ENCODE results near the gene CTSW. TPM values are rescaled to one million over a fixed set of nuclear protein-coding genes. Genes with fewer than 3 reads are reported as not detected.
"Not testable (repeated sequence)": the region's sequence is repeated elsewhere in the genome, so short reads cannot be mapped to it uniquely, and the experiment has no call there.

CTSW gene, protein sequence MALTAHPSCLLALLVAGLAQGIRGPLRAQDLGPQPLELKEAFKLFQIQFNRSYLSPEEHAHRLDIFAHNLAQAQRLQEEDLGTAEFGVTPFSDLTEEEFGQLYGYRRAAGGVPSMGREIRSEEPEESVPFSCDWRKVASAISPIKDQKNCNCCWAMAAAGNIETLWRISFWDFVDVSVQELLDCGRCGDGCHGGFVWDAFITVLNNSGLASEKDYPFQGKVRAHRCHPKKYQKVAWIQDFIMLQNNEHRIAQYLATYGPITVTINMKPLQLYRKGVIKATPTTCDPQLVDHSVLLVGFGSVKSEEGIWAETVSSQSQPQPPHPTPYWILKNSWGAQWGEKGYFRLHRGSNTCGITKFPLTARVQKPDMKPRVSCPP
- total RNA-seq, result 10 to 100 TPM; 11.1 to 13.2 TPM

DNA sequence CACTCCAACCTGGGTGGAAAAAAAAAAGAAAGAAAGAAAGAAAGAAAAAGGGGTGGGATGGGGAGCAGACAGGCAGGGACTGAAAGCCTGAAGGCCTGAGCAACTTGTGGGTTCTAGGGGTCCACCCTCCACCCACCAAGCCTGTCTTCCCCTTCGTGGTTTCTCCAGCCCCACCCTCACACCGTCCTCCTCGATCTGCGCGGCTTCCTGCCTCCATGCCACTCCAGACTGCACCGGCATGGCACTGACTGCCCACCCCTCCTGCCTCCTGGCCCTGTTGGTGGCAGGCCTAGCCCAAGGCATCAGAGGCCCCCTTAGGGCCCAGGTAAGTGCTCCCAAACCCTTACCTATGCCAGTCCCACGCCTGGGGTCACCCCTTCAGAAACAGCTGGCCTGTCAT, at the start of gene CTSW:
Gene CTSW (plus strand): TSS at position 221 of the 400 bp plus-strand sequence. CDS start 18 bp downstream, at position 239.
- CTCF ChIA-PET, result interaction anchor here (0.6 to 5.0 kb wide), 5 partner anchors 9 to 370 kb away, joined by 3 to 33 read pairs (median 4); partner anchors contain the start of genes CFL1, FIBP, KAT5 and MUS81
- peaks cover 28% of the 10 kb centered on the region for H3K4me1 Mint-ChIP-seq (ENCODE audit: low read depth)
- intact Hi-C loops (cut with micrococcal nuclease), result no loop called here

GRCh38 chr11:65832231-65832630, 47.4 kb upstream of the CTSW start:
- not testable (repeated sequence) for H3K27ac Mint-ChIP-seq, H3K4me3 Mint-ChIP-seq, H3K36me3 Mint-ChIP-seq

More for the DNA sequence above, at the start of gene CTSW:
- peak; percentile 54 for DNase-seq
- POLR2A ChIA-PET, result interaction anchor here (1.5 kb wide), 1 partner anchor 9 kb away, joined by 4 read pairs; the partner anchor contains the start of gene FIBP
- Mint-ChIP-seq H3K4me3 (peak within 1 kb of the TSS; percentile 31), H3K27me3 (no peaks in the 10 kb centered on the region), H3K36me3 (peaks cover 17% of the 10 kb centered on the region), H3K27ac (peak within 1 kb of the TSS; percentile 89), H3K9me3 (no peaks in the 10 kb centered on the region)

DNA sequence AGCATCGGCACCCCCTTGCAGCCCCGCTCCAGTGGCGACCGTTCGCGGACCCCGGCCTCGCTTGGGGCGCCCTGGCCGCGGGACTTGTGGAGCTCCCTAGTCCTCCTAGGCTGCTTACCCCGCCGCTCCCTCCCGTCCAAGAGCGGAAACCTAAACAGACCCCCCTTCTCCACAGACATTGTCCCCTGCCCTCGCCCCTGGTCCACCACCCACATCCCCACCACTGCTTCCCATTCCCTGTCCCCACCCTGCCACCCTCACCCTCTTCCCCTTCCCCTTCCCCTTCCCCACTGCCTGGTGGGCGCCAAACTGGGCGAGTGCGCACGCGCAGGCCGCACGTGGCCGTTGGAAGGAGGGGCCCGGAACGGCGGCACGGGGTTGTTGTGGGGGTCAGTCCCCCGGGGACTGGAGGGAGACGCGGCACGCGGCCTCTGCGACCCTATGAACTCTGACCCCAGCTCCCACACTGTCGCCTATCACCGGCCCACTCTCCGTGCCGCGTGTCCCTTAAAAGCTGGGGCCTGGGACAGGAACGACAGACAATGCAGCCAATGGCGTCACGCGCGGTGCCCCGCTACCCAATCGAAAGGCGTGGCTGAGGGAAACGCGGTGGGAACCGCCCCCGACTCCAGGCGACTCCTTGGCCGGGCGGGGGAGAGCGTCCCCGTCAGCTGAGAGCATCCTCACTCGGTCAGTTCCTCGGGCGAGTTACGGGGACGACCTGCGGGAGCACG, 46.2 kb upstream of the CTSW start, which contains the start of gene SNX32:
Gene SNX32 (plus strand): TSS at position 667 of the 734 bp plus-strand sequence. CDS start 103 bp downstream, outside the sequence.
- Mint-ChIP-seq H3K27ac (no peak within 1 kb of the TSS), H3K4me3 (no peak within 1 kb of the TSS)
- CTCF ChIA-PET, result interaction anchor here (0.6 to 4.1 kb wide), 6 partner anchors 11 to 158 kb away, joined by 3 to 25 read pairs (median 10); partner anchors contain the start of gene AP5B1

More at GRCh38 chr11:65832231-65832630, 47.4 kb upstream of the CTSW start:
- ChIA-PET CTCF (interaction anchor here (1.0 to 4.1 kb wide), 6 partner anchors 14 to 121 kb away, joined by 5 to 25 read pairs (median 10); partner anchors contain the start of genes AP5B1 and KAT5), POLR2A (interaction anchor here (0.7 to 2.7 kb wide), 4 partner anchors 13 to 130 kb away, joined by 3 to 16 read pairs (median 3); partner anchors contain the start of genes CCDC85B and MUS81)
- H3K4me1 Mint-ChIP-seq (ENCODE audit: low read depth), result peaks cover 30% of the 10 kb centered on the region
- DNase-seq; intact Hi-C loops (cut with micrococcal nuclease); H3K9me3 Mint-ChIP-seq; H3K27me3 Mint-ChIP-seq: not testable (repeated sequence)

DNA sequence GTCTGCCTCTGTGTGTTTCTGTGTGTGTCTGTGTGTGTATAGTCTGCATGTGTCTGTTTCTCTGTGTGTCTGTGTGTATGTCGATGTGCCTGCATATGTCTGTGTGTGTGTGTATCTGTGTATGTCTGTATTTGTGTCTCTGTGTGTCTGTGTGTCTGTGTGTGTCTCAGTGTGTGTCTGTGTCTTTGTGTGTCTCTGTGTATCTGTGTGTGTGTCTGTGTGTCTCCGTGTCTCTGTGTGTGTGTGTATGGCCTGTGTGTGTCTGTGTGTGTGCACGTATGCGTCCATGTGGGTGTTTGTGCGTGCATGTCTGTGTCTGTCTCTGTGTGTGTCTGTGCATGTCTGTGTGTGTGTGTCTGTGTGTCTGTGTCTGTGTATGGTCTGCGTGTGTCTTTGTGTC, 45.4 kb upstream of the CTSW start:
- DNase-seq, result no peak
- intact Hi-C loops (cut with micrococcal nuclease), result no loop called here
- H3K27ac Mint-ChIP-seq, result no peak overlapping the region
- H3K4me1 Mint-ChIP-seq (ENCODE audit: low read depth), result peaks cover 21% of the 10 kb centered on the region
- ChIA-PET CTCF (interaction anchor here (2.3 to 4.1 kb wide), 4 partner anchors 16 to 54 kb away, joined by 8 to 25 read pairs (median 16); partner anchors contain the start of gene AP5B1), POLR2A (interaction anchor here (0.7 to 2.7 kb wide), 4 partner anchors 16 to 127 kb away, joined by 3 to 16 read pairs (median 4); partner anchors contain the start of genes MUS81 and SART1)
- no peak overlapping the region for H3K4me3 Mint-ChIP-seq
- no peaks in the 10 kb centered on the region for H3K9me3 Mint-ChIP-seq
- no peaks in the 10 kb centered on the region for H3K27me3 Mint-ChIP-seq
- H3K36me3 Mint-ChIP-seq, result no peaks in the 10 kb centered on the region

More for the DNA sequence above, 46.2 kb upstream of the CTSW start, which contains the start of gene SNX32:
- DNase-seq, result peak; percentile 98
- no peaks in the 10 kb centered on the region for H3K36me3 Mint-ChIP-seq
- H3K27me3 Mint-ChIP-seq, result no peaks in the 10 kb centered on the region
- peaks cover 21% of the 10 kb centered on the region for H3K4me1 Mint-ChIP-seq (ENCODE audit: low read depth)
- POLR2A ChIA-PET, result interaction anchor here (0.7 to 2.7 kb wide), 5 partner anchors 15 to 128 kb away, joined by 3 to 16 read pairs (median 4); partner anchors contain the start of genes MUS81 and SART1
- intact Hi-C loops (cut with micrococcal nuclease), result no loop called here
- H3K9me3 Mint-ChIP-seq, result no peaks in the 10 kb centered on the region

GRCh38 chr11:65842144-65842543, 37.5 kb upstream of the CTSW start:
- Mint-ChIP-seq H3K4me1 (ENCODE audit: low read depth) (no peaks in the 10 kb centered on the region), H3K9me3 (no peaks in the 10 kb centered on the region), H3K27me3 (no peaks in the 10 kb centered on the region), H3K36me3 (no peaks in the 10 kb centered on the region), H3K4me3 (no peak overlapping the region), H3K27ac (no peak overlapping the region)
- POLR2A ChIA-PET, result no interaction called here
- CTCF ChIA-PET, result interaction anchor here (1.1 kb wide), 1 partner anchor 62 kb away, joined by 3 read pairs; no protein-coding TSS in a partner anchor
- intact Hi-C loops (cut with micrococcal nuclease), result no loop called here
- no peak for DNase-seq

- ChIA-PET POLR2A (no interaction called here), CTCF (interaction anchor here (1.6 to 2.3 kb wide), 2 partner anchors 40 to 132 kb away, joined by 3 to 7 read pairs; partner anchors contain the start of gene KAT5)
- H3K27ac Mint-ChIP-seq, result no peak overlapping the region
- no peaks in the 10 kb centered on the region for H3K36me3 Mint-ChIP-seq
- H3K9me3 Mint-ChIP-seq, result no peaks in the 10 kb centered on the region
- no peak for DNase-seq
- H3K4me3 Mint-ChIP-seq, result no peak overlapping the region
- intact Hi-C loops (cut with micrococcal nuclease), result no loop called here
- H3K4me1 Mint-ChIP-seq (ENCODE audit: low read depth), result no peaks in the 10 kb centered on the region
- no peaks in the 10 kb centered on the region for H3K27me3 Mint-ChIP-seq
Observed at GRCh38 chr11:65843811-65844210, 35.8 kb upstream of the CTSW start.

GRCh38 chr11:65844231-65844872, 35.3 kb upstream of the CTSW start:
- Mint-ChIP-seq H3K27me3 (no peaks in the 10 kb centered on the region), H3K36me3 (no peaks in the 10 kb centered on the region), H3K4me3 (no peak overlapping the region), H3K27ac (no peak overlapping the region), H3K9me3 (no peaks in the 10 kb centered on the region), H3K4me1 (ENCODE audit: low read depth) (no peaks in the 10 kb centered on the region)
- no peak for DNase-seq
- intact Hi-C loops (cut with micrococcal nuclease), result no loop called here
- CTCF ChIA-PET, result interaction anchor here (0.7 to 2.3 kb wide), 4 partner anchors 21 to 139 kb away, joined by 3 to 7 read pairs (median 5); partner anchors contain the start of gene KAT5
- POLR2A ChIA-PET, result interaction anchor here (0.7 kb wide), 1 partner anchor 9 kb away, joined by 5 read pairs; no protein-coding TSS in a partner anchor

GRCh38 chr11:65847746-65848145, 31.9 kb upstream of the CTSW start:
- ChIA-PET POLR2A (no interaction called here), CTCF (interaction anchor here (0.7 to 1.1 kb wide), 3 partner anchors 27 to 44 kb away, joined by 3 to 4 read pairs (median 4); no protein-coding TSS in a partner anchor)
- Mint-ChIP-seq H3K36me3 (peaks cover 15% of the 10 kb centered on the region), H3K9me3 (peaks cover 10% of the 10 kb centered on the region), H3K27me3 (no peaks in the 10 kb centered on the region), H3K27ac (no peak overlapping the region), H3K4me1 (ENCODE audit: low read depth) (no peaks in the 10 kb centered on the region), H3K4me3 (no peak overlapping the region)
- intact Hi-C loops (cut with micrococcal nuclease), result no loop called here
- no peak for DNase-seq

DNA sequence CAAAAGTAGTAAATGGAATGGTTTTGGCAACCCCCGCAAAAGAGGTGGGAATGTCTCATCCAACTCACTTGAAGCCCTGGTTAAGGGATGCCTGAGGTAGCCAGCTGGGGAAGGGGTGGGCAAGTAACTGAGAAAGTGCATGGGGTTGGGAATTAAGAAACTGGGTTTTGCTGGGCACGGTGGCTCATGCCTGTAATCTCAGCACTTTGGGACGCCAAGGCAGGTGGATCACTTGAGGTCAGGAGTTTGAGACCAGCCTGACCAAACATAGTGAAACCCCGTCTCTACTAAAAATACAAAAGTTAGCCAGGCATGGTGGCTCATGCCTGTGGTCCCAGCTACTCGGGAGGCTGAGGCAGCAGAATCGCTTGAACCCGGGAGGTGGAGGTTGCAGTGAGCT, 30.9 kb upstream of the CTSW start:
- H3K9me3 Mint-ChIP-seq, result peaks cover 10% of the 10 kb centered on the region
- DNase-seq; H3K4me3 Mint-ChIP-seq; H3K4me1 Mint-ChIP-seq (ENCODE audit: low read depth); H3K27ac Mint-ChIP-seq; H3K27me3 Mint-ChIP-seq; intact Hi-C loops (cut with micrococcal nuclease): not testable (repeated sequence)
- POLR2A ChIA-PET, result interaction anchor here (0.6 kb wide), 1 partner anchor 25 kb away, joined by 3 read pairs; no protein-coding TSS in a partner anchor
- H3K36me3 Mint-ChIP-seq, result peaks cover 23% of the 10 kb centered on the region
- CTCF ChIA-PET, result interaction anchor here (1.1 to 1.8 kb wide), 2 partner anchors 39 to 140 kb away, joined by 3 to 4 read pairs; partner anchors contain the start of gene FIBP

DNA sequence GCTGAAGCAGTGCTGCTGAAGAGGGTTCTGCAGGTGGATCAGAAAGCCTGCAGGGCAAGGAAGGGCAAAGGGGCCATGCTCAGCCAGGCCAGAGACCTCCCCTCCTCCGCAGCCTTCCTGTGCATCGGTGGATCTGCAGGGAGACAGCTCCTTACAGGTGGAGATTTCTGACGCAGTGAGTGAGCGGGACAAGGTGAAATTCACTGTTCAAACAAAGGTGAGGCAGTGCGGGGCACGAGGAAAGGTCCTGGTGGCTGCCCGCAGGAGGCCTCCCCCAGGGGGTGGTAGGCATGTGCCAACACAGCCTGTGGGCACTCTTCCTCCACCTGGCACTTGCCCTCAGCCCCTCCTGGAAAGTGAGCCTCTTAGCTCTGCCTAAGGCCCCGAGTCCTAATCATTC, 30.3 kb upstream of the CTSW start:
- no peaks in the 10 kb centered on the region for H3K27me3 Mint-ChIP-seq
- peaks cover 30% of the 10 kb centered on the region for H3K36me3 Mint-ChIP-seq
- H3K9me3 Mint-ChIP-seq, result peaks cover 10% of the 10 kb centered on the region
- H3K4me3 Mint-ChIP-seq, result no peak overlapping the region
- DNase-seq, result no peak
- H3K27ac Mint-ChIP-seq, result no peak overlapping the region
- intact Hi-C loops (cut with micrococcal nuclease), result no loop called here
- ChIA-PET POLR2A (no interaction called here), CTCF (interaction anchor here (0.7 to 3.7 kb wide), 4 partner anchors 11 to 39 kb away, joined by 3 to 26 read pairs (median 4); partner anchors contain the start of genes FIBP and MUS81)
- H3K4me1 Mint-ChIP-seq (ENCODE audit: low read depth), result peaks cover 8% of the 10 kb centered on the region

- intact Hi-C loops (cut with micrococcal nuclease), result no loop called here
- CTCF ChIA-PET, result interaction anchor here (0.7 to 3.7 kb wide), 6 partner anchors 11 to 40 kb away, joined by 3 to 26 read pairs (median 4); partner anchors contain the start of genes CCDC85B, FIBP and MUS81
- DNase-seq, result no peak
- no peak overlapping the region for H3K27ac Mint-ChIP-seq
- POLR2A ChIA-PET, result interaction anchor here (0.8 kb wide), 2 partner anchors 10 to 14 kb away, joined by 3 read pairs; no protein-coding TSS in a partner anchor
- H3K36me3 Mint-ChIP-seq, result peaks cover 34% of the 10 kb centered on the region
- H3K27me3 Mint-ChIP-seq, result no peaks in the 10 kb centered on the region
- H3K9me3 Mint-ChIP-seq, result peaks cover 10% of the 10 kb centered on the region
- H3K4me3 Mint-ChIP-seq, result no peak overlapping the region
- H3K4me1 Mint-ChIP-seq (ENCODE audit: low read depth), result peaks cover 11% of the 10 kb centered on the region
Observed at GRCh38 chr11:65849771-65850216, 29.8 kb upstream of the CTSW start.

Measured in activated CD4-positive, alpha-beta memory T cell treated with anti-CD3 and anti-CD28 coated beads for 36 hours (primary cell).